GM20000 (cell line): ENCODE measurements around the gene ADSL.
A peak's percentile ranks its signal among the peaks of the same experiment; 100 is the strongest.

Source experiments
- DNase-seq: peaks from one replicate; pipeline ENCODE4 v3.0.0; 2012; ENCODE audit warnings: low spot score
- CTCF ChIP-seq: IDR thresholded peaks from 2 replicates; pipeline ENCODE4 v1.5.1; 2012; ENCODE audit warnings: mild to moderate bottlenecking, control low read depth; ENCODE audit errors: extremely low read depth, missing control alignments

The ADSL gene

GRCh38 chr22:40385036-40385782, 38.9 kb downstream of the ADSL start:
- no peak for TF ChIP-seq CTCF
- peak; percentile 71 for DNase-seq

GRCh38 chr22:40387746-40388145, 41.4 kb downstream of the ADSL start:
- DNase-seq = no peak
- TF ChIP-seq CTCF = no peak

GRCh38 chr22:40388231-40388630, 41.9 kb downstream of the ADSL start:
- no peak for TF ChIP-seq CTCF
- no peak for DNase-seq

GRCh38 chr22:40391417-40391816, 45.1 kb downstream of the ADSL start:
- no peak for TF ChIP-seq CTCF
- DNase-seq = no peak

GRCh38 chr22:40392618-40393017, 46.3 kb downstream of the ADSL start:
- TF ChIP-seq CTCF = no peak

GRCh38 chr22:40394607-40395006, 48.3 kb downstream of the ADSL start:
- TF ChIP-seq CTCF = no peak
- no peak for DNase-seq

More at GRCh38 chr22:40392618-40393017, 46.3 kb downstream of the ADSL start:
- no peak for DNase-seq

- no peak for TF ChIP-seq CTCF
These were observed 49.3 kb downstream of the ADSL start for GRCh38 chr22:40395607-40396006.

More at GRCh38 chr22:40395607-40396006, 49.3 kb downstream of the ADSL start:
- DNase-seq = no peak
